A549 (cell line): ENCODE measurements around the gene TENM3.

Experiments
- CTCF ChIP-seq: fragments of >200 bp; sonication (Bioruptor Twin); formaldehyde crosslinking; IDR thresholded peaks from 3 replicates; pipeline ENCODE4 v1.5.1; 2016
- SREBF2 ChIP-seq: fragments of 450-650 bp; IDR thresholded peaks from 2 replicates; pipeline ENCODE4 v1.6.1; 2014; ENCODE audit warnings: mild to moderate bottlenecking, moderate library complexity
- TF ChIP-seq, protein P1 (sequence below): fragments of 250-450 bp; sonication (Bioruptor Pico); IDR thresholded peaks from 2 replicates; pipeline ENCODE4 v1.5.0; 2021; ENCODE audit warnings: mild to moderate bottlenecking, moderate library complexity, borderline replicate concordance

GRCh38 chr4:182842759-182843390 lies 599.7 kb downstream of the TENM3 start:
- TF ChIP-seq CTCF (no peak), SREBF2 (no peak)
- TF ChIP-seq, protein P1, sequence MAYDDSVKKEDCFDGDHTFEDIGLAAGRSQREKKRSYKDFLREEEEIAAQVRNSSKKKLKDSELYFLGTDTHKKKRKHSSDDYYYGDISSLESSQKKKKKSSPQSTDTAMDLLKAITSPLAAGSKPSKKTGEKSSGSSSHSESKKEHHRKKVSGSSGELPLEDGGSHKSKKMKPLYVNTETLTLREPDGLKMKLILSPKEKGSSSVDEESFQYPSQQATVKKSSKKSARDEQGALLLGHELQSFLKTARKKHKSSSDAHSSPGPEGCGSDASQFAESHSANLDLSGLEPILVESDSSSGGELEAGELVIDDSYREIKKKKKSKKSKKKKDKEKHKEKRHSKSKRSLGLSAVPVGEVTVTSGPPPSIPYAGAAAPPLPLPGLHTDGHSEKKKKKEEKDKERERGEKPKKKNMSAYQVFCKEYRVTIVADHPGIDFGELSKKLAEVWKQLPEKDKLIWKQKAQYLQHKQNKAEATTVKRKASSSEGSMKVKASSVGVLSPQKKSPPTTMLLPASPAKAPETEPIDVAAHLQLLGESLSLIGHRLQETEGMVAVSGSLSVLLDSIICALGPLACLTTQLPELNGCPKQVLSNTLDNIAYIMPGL (CRISPR knock-in tag), result no peak
